RWPE1 (cell line): ENCODE measurements around the gene AIF1.

Experiments
- CTCF ChIA-PET: fragments of 350-600 bp; sonication (Branson Sonifier 250); formaldehyde crosslinking; extraction: SDS; loops from one replicate; lab custom pipeline; 2021; lab: Yijun Ruan, JAX
- POLR2A ChIA-PET: fragments of 400-600 bp; formaldehyde crosslinking; extraction: SDS; loops from one replicate; lab custom pipeline; 2020; ENCODE audit warnings: antibody characterized with exemption; ENCODE audit not compliant: low non-redundant PET; lab: Yijun Ruan, JAX
- DNase-seq: peaks from one replicate; pipeline ENCODE4 v3.0.0; 2012; ENCODE audit warnings: low spot score
- H3K27ac ChIP-seq: fragments of 450-650 bp; 2 replicates; pipeline ENCODE4 v1.5.1; 2017
- TF ChIP-seq, protein P1 (sequence below): fragments of 450-650 bp; conservative IDR thresholded peaks from 2 replicates; pipeline ENCODE4 v1.5.1; 2017; ENCODE audit warnings: low read depth, mild to moderate bottlenecking

The AIF1 gene

DNA sequence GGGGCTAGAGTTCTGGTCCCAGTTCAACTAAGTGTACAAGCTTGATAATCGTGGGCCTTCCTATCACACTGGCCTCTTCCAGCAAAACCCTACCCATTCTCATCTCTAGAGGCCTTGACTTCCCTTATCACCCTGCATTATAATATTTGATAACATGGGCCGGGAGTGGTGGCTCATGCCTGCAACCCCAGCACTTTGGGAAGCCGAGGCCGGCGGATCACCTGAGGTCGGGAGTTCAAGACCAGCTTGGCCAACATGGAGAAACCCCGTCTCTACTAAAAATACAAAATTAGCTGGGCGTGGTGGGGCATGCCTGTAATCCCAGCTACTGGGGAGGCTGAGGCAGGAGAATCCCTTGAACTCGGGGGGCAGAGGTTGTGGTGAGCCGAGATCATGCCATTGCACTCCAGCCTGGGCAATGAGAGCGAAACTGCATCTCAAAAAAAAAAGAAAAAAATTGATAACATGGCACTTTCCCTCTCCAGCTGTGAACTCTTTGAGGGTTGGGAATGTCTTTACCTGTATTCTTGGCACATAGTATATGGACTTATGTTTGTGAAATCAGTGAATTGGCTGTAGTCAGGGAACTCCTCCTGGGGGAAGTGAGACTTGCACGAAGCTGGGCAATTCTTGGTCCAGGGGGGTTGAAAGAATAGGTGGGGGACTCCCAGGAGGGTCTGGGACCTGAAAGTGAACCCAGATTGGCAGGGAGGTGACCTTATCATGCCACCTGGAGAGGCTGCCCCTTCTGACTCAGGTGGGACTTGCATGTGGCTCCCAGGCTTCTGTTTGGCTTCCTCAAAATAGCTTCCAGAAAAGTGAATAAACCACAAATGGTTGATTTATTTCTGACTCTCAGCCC, 46.5 kb downstream of the AIF1 start:
- peak overlapping the region; percentile 88 for H3K27ac ChIP-seq
- CTCF ChIA-PET, result interaction anchor here (0.6 to 0.9 kb wide), 4 partner anchors 10 to 259 kb away, joined by 3 to 10 read pairs (median 6); no protein-coding TSS in a partner anchor
- TF ChIP-seq, protein P1, sequence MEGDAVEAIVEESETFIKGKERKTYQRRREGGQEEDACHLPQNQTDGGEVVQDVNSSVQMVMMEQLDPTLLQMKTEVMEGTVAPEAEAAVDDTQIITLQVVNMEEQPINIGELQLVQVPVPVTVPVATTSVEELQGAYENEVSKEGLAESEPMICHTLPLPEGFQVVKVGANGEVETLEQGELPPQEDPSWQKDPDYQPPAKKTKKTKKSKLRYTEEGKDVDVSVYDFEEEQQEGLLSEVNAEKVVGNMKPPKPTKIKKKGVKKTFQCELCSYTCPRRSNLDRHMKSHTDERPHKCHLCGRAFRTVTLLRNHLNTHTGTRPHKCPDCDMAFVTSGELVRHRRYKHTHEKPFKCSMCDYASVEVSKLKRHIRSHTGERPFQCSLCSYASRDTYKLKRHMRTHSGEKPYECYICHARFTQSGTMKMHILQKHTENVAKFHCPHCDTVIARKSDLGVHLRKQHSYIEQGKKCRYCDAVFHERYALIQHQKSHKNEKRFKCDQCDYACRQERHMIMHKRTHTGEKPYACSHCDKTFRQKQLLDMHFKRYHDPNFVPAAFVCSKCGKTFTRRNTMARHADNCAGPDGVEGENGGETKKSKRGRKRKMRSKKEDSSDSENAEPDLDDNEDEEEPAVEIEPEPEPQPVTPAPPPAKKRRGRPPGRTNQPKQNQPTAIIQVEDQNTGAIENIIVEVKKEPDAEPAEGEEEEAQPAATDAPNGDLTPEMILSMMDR, result no peak
- no peak for DNase-seq
- POLR2A ChIA-PET, result interaction anchor here (0.6 to 1.0 kb wide), 2 partner anchors 9 to 74 kb away, joined by 3 read pairs; no protein-coding TSS in a partner anchor

DNA sequence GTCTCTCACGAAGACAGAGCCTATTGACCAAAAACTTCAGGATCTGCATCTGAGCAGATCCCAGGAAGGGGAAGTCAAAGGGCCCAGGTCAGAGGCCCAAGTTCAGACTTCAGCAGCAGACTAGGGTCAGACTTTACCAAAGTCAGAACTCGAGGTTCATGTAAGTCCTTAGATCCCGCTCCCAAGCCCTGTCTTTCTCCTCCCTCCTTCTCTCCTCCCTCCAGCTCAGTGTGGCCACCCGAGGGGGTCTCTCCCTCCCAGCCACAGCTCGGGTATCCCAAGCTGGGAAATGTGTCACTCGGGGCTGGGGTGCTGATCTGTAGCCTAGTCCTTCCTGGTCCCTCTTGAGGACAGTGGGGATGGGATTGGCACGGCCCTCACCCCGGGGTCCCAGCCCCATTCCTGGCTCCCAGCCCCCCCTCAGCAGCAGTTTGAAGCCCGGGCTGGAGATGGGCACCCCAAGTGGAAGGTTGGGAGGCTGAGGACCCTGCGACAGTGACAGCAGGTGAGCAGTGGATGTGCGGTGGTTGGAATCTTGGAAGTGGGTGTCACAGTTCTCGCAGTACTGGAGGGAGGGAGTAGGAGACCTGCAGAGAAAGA, 47.2 kb downstream of the AIF1 start:
- peak overlapping the region; percentile 88 for H3K27ac ChIP-seq
- CTCF ChIA-PET, result interaction anchor here (0.7 kb wide), 1 partner anchor 260 kb away, joined by 10 read pairs; no protein-coding TSS in a partner anchor
- no peak for DNase-seq
- TF ChIP-seq, protein P1, result no peak
- POLR2A ChIA-PET, result interaction anchor here (0.6 kb wide), 1 partner anchor 119 kb away, joined by 3 read pairs; no protein-coding TSS in a partner anchor

DNA sequence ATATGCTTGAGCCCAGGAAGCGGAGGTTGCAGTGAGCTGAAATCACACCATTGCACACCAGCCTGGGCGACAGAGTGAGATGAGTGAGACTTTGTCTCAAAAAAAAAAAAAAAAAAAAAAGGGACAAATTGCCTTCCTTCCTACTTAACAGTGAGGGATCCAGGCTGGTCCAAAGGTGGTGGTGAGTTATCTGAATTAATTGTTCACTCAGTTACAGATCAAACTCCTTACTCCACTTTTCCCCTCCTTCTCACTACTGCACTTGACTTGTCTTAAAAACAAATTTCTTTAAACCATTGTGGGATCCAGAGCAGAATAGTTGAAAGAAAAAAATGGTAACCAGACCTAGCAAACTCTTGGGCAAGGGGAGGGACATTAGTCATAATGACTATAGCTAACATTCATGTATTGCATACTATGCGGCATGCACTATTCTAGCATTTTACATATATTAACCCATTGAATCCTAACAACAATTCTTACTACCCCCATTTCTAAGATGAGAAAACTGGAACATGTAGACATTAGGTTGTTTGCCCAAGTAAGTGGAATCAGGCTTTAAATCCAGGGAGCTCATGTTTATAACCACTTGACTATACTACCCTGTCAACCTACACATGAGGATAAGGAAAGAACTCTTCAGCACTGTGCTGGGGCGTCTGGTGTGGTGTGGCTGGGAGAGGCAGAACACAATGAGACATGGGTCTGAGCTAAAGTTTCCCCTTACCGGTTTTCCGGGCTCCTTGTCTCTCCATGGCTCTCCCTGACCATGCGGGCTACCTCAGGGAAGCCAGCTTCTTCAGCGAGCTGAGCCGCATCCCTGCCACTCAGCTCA, 48.3 kb downstream of the AIF1 start:
- POLR2A ChIA-PET, result interaction anchor here (0.5 kb wide), 1 partner anchor 11 kb away, joined by 11 read pairs; no protein-coding TSS in a partner anchor
- peak; percentile 37 for DNase-seq
- CTCF ChIA-PET, result interaction anchor here (0.5 to 1.0 kb wide), 3 partner anchors 24 to 1743 kb away, joined by 3 to 4 read pairs (median 3); partner anchors contain the start of gene ATP6V1G2
- TF ChIP-seq, protein P1, result no peak
- peak overlapping the region; percentile 98 for H3K27ac ChIP-seq

- POLR2A ChIA-PET, result interaction anchor here (0.5 to 1.1 kb wide), 2 partner anchors 12 kb away, joined by 6 to 11 read pairs; partner anchors contain the start of gene BAG6
- peak; percentile 73 for DNase-seq
- CTCF ChIA-PET, result interaction anchor here (0.5 to 1.0 kb wide), 2 partner anchors 24 to 118 kb away, joined by 3 to 4 read pairs; partner anchors contain the start of gene ATP6V1G2
- peak overlapping the region; percentile 98 for H3K27ac ChIP-seq
- TF ChIP-seq, protein P1, result no peak
Measured at GRCh38 chr6:31663961-31664789, 49.1 kb downstream of the AIF1 start.

DNA sequence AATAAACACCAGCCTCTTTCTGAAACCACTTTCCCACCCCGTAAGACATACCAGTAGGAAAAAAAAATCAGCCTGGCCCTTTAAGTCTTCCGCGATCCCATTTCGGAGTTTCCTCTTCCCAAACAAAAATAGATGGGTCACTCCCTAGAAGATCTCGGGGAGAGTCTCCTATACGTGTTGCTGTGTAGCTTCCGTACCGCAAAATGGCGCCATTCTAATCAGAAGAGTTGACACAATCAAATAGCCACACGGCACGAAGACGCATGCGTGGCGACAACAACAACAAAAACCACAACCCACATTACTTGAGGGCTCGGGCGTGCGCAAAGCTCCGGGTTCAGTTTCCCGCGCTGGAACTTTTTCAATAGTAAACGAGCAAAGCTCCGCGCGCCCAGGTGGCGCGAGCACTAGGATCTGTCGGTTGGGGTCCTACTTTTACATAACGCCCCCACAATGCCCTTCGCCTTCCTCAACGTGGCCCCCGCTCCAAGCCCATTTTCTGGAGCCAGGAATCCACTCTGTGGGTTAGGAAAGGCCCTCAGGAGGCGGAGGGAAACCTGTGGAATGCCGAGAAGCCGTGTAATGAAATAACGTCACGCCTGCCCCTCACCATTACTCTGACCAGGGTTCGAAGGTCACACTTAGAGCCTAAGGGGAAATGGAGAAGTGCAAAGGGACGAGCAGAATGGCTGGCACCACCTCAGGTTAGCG, 49.9 kb downstream of the AIF1 start, which contains the start of gene GPANK1:
Gene GPANK1 (minus strand): TSS at position 208 of the 711 bp plus-strand sequence. CDS start 519 bp downstream, outside the sequence.
- POLR2A ChIA-PET, result interaction anchor here (1.1 kb wide), 1 partner anchor 13 kb away, joined by 6 read pairs; the partner anchor contains the start of gene BAG6
- TF ChIP-seq, protein P1, result no peak
- DNase-seq, result peak; percentile 59
- peak within 1 kb of the TSS; percentile 98 for H3K27ac ChIP-seq
- CTCF ChIA-PET, result no interaction called here
